OCI-LY1 (cell line): ENCODE data around the gene PLAC8.

Experiments
- H2AFZ ChIP-seq: fragments of 200-600 bp; sonication (generic), shearing (Covaris generic); 2 replicates; pipeline ENCODE4 v1.6.0; 2014; ENCODE audit warnings: antibody characterized with exemption, mild to moderate bottlenecking, low read length
- H3F3A ChIP-seq: fragments of 200-600 bp; sonication (generic), shearing (Covaris generic); 2 replicates; pipeline ENCODE4 v1.6.0; 2014; ENCODE audit warnings: mild to moderate bottlenecking, antibody characterized with exemption, low read length, moderate library complexity; ENCODE audit not compliant: insufficient read depth
- H3K27ac ChIP-seq: fragments of 200-600 bp; sonication (generic); 2 replicates; pipeline ENCODE4 v1.5.1; 2014; ENCODE audit warnings: low read length, mixed run types, mild to moderate bottlenecking, low read depth; ENCODE audit not compliant: poor library complexity, severe bottlenecking
- H3K27me3 ChIP-seq: fragments of 200-600 bp; sonication (generic); 2 replicates; pipeline ENCODE4 v1.6.0; 2014; ENCODE audit warnings: antibody characterized with exemption, mild to moderate bottlenecking, low read length, moderate library complexity; ENCODE audit not compliant: insufficient read depth
- H3K36me3 ChIP-seq: fragments of 200-600 bp; sonication (generic); 2 replicates; pipeline ENCODE4 v1.6.1; 2014; ENCODE audit warnings: mild to moderate bottlenecking, antibody characterized with exemption, low read length, moderate library complexity, mixed read lengths; ENCODE audit not compliant: insufficient read depth
- H3K4me1 ChIP-seq: fragments of 200-600 bp; sonication (generic); 2 replicates; pipeline ENCODE4 v1.5.1; 2014; ENCODE audit warnings: mild to moderate bottlenecking, low read length, moderate library complexity; ENCODE audit not compliant: insufficient read depth, severe bottlenecking
- H3K4me2 ChIP-seq: fragments of 200-600 bp; sonication (generic), shearing (Covaris generic); 2 replicates; pipeline ENCODE4 v1.6.1; 2014; ENCODE audit warnings: low read length
- H3K4me3 ChIP-seq: fragments of 200-600 bp; sonication (generic); 2 replicates; pipeline ENCODE4 v1.5.1; 2014; ENCODE audit warnings: low read length, low read depth, mild to moderate bottlenecking, mixed read lengths; ENCODE audit not compliant: poor library complexity, severe bottlenecking
- H3K79me2 ChIP-seq: fragments of 200-600 bp; shearing (Covaris generic); 2 replicates; pipeline ENCODE4 v1.6.1; 2016; ENCODE audit warnings: mixed run types, low read length, mixed read lengths; ENCODE audit not compliant: insufficient read depth
- H3K9ac ChIP-seq: fragments of 200-600 bp; sonication (generic), shearing (Covaris generic); 2 replicates; pipeline ENCODE4 v1.6.1; 2014; ENCODE audit warnings: mild to moderate bottlenecking, low read length, mixed read lengths
- H3K9me2 ChIP-seq: fragments of 200-600 bp; sonication (generic), shearing (Covaris generic); 2 replicates; pipeline ENCODE4 v1.6.1; 2014; ENCODE audit warnings: low read depth, mild to moderate bottlenecking, low read length, mixed read lengths
- H3K9me3 ChIP-seq: fragments of 200-600 bp; shearing (Covaris generic); 2 replicates; pipeline ENCODE4 v1.6.1; 2014; ENCODE audit warnings: low read length, mixed read lengths
- H4K20me1 ChIP-seq: fragments of 200-600 bp; sonication (generic), shearing (Covaris generic); 2 replicates; pipeline ENCODE4 v1.6.0; 2016; ENCODE audit warnings: mild to moderate bottlenecking, low read length; ENCODE audit not compliant: insufficient read depth
- CTCF ChIP-seq: fragments of 200-600 bp; sonication (generic), shearing (Covaris generic); IDR thresholded peaks from 2 replicates; pipeline ENCODE4 v1.5.1; 2017; ENCODE audit warnings: mild to moderate bottlenecking, antibody characterized with exemption, low read length, moderate library complexity, mixed read lengths
- EZH2 ChIP-seq: fragments of 200-600 bp; sonication (generic), shearing (Covaris generic); IDR thresholded peaks from 2 replicates; pipeline ENCODE4 v1.8.0; 2017; ENCODE audit warnings: borderline replicate concordance, mixed run types, mild to moderate bottlenecking, antibody characterized with exemption, low read length, moderate library complexity, mixed read lengths

PLAC8 gene, protein sequence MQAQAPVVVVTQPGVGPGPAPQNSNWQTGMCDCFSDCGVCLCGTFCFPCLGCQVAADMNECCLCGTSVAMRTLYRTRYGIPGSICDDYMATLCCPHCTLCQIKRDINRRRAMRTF

GRCh38 chr4:83114576-83114975 is at the start of gene PLAC8:
Gene PLAC8, minus strand, starts transcription at chr4:83114729. Its CDS starts 6,808 bp downstream, at chr4:83107921.
- Histone ChIP-seq H3K9ac (no peak within 1 kb of the TSS), H3F3A (no peaks in the 10 kb centered on the region), H3K4me1 (peaks cover 43% of the 10 kb centered on the region), H3K79me2 (no peaks in the 10 kb centered on the region), H3K9me2 (no peaks in the 10 kb centered on the region), H2AFZ (no peak within 1 kb of the TSS), H3K36me3 (no peaks in the 10 kb centered on the region), H3K4me2 (no peak within 1 kb of the TSS), H3K4me3 (no peak within 1 kb of the TSS), H3K9me3 (no peaks in the 10 kb centered on the region), H3K27ac (no peak within 1 kb of the TSS), H3K27me3 (no peaks in the 10 kb centered on the region), H4K20me1 (no peaks in the 10 kb centered on the region)
- TF ChIP-seq CTCF: no peak

DNA sequence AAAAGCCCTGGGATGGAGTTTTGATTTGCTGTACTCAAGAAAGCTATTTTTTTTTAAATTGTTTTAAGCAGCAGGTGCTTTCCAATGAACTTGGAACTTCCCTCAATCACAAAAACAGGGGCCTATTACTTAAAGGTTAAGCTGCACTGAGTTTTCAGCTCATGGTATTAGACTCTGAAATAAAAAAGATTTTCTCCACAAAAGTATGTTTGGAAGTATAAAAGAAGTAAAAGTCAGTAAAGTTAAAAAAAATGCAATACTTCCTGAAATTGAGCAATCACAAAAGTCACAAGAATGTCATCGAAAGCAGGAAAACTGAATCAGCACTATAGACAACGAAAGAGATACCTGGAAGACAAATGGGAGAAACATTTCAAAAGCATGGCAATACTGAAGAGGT is 38.9 kb upstream of the PLAC8 start:
- Histone ChIP-seq H3K79me2 (no peaks in the 10 kb centered on the region), H2AFZ (no peak overlapping the region), H3K27me3 (peaks cover 8% of the 10 kb centered on the region; the same call in 1 of the 2 replicates), H3K9me3 (no peaks in the 10 kb centered on the region), H3K4me3 (no peak overlapping the region), H3K4me2 (no peak overlapping the region), H4K20me1 (no peaks in the 10 kb centered on the region), H3K9me2 (no peaks in the 10 kb centered on the region), H3K27ac (no peak overlapping the region), H3K4me1 (no peaks in the 10 kb centered on the region), H3K9ac (no peak overlapping the region), H3F3A (no peaks in the 10 kb centered on the region), H3K36me3 (no peaks in the 10 kb centered on the region; the same call in 1 of the 2 replicates)
- TF ChIP-seq CTCF: no peak

DNA sequence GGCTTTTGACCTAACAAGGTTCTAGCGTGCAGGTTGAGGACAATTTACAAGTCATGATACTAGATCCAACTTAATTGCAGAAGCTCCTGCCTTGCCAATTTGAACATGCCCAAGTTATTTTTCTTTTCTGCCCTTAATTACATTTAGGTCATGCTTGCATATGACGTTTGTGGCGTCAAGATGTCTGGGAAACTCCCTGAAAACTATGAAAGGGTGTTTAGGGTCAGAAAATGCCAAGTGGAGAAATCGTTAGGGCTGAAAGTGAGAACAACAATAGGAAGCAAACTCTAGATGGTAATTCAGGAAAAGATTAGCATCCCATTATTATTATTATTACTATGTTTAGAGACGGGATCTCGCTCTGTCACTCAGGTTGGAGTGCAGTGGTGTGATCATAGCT is 38.2 kb upstream of the PLAC8 start:
- no peaks in the 10 kb centered on the region for H3K79me2 ChIP-seq
- H3F3A ChIP-seq: no peaks in the 10 kb centered on the region
- H3K9ac ChIP-seq: no peak overlapping the region
- H3K9me3 ChIP-seq: no peaks in the 10 kb centered on the region
- H3K27ac ChIP-seq: no peak overlapping the region
- H3K9me2 ChIP-seq: no peaks in the 10 kb centered on the region
- H2AFZ ChIP-seq: no peak overlapping the region
- no peak overlapping the region for H3K4me3 ChIP-seq
- no peaks in the 10 kb centered on the region for H4K20me1 ChIP-seq
- H3K4me1 ChIP-seq: no peaks in the 10 kb centered on the region
- peaks cover 8% of the 10 kb centered on the region; the same call in 1 of the 2 replicates for H3K27me3 ChIP-seq
- TF ChIP-seq EZH2 (no peak), CTCF (no peak)
- no peak overlapping the region for H3K4me2 ChIP-seq
- H3K36me3 ChIP-seq: no peaks in the 10 kb centered on the region; the same call in 1 of the 2 replicates
